H1 (cell line): Measurements from ENCODE around the gene ESRP2. TPM values are rescaled to one million over a fixed set of nuclear protein-coding genes. Genes with fewer than 3 reads are reported as not detected.

Experiments used
- CTCF ChIA-PET: fragments of 300-600 bp; sonication (Branson Sonifier 250); formaldehyde crosslinking; loops from one replicate; lab custom pipeline; 2021; ENCODE audit not compliant: partially characterized antibody; lab: Charles Lee
- POLR2A ChIA-PET: fragments of 300-600 bp; sonication (Branson Sonifier 250); formaldehyde crosslinking; loops from one replicate; lab custom pipeline; 2021; ENCODE audit warnings: inconsistent platforms; ENCODE audit not compliant: partially characterized antibody; lab: Charles Lee
- DNase-seq, 2 experiments: peaks; one replicate each; pipeline versions ENCODE4 v3.0.0 to v3.0.0-alpha.2; 2010 to 2022; ENCODE audit warnings: low spot score in 2 of 2, low read depth in 1 of 2, mixed read lengths in 1 of 2
- FAIRE-seq: peaks from 2 replicates; lab custom pipeline; 2011; peaks lifted over from hg19 to GRCh38; lab: Jason Lieb, UNC
- H2AFZ ChIP-seq: 2 replicates; pipeline ENCODE4 v1.8.1; 2012; ENCODE audit warnings: low read length, inconsistent platforms
- H2AK5ac ChIP-seq: 2 replicates; pipeline ENCODE4 v1.6.1; 2013; ENCODE audit warnings: low read depth, low read length
- H2BK120ac ChIP-seq: replicated peaks from 2 replicates; pipeline ENCODE3; 2013; ENCODE audit warnings: low read depth, low read length, inconsistent platforms
- H2BK12ac ChIP-seq: 2 replicates; pipeline ENCODE4 v1.6.1; 2013; ENCODE audit warnings: low read depth, low read length
- H2BK15ac ChIP-seq: 2 replicates; pipeline ENCODE4 v1.6.1; 2013; ENCODE audit warnings: low read length
- H2BK20ac ChIP-seq: 2 replicates; pipeline ENCODE4 v1.6.1; 2013; ENCODE audit warnings: low read length
- H2BK5ac ChIP-seq: 2 replicates; pipeline ENCODE4 v1.6.1; 2013; ENCODE audit warnings: low read depth, low read length
- H3K14ac ChIP-seq: 2 replicates; pipeline ENCODE4 v1.6.1; 2013; ENCODE audit warnings: inconsistent platforms; ENCODE audit not compliant: insufficient read length
- H3K18ac ChIP-seq: 2 replicates; pipeline ENCODE4 v1.6.1; 2013; ENCODE audit warnings: low read length; ENCODE audit errors: extremely low read depth
- H3K23ac ChIP-seq: 2 replicates; pipeline ENCODE4 v1.6.1; 2013; ENCODE audit warnings: inconsistent platforms; ENCODE audit not compliant: insufficient read length
- H3K23me2 ChIP-seq: 2 replicates; pipeline ENCODE4 v1.6.1; 2013; ENCODE audit warnings: low read depth, low read length
- H3K27ac ChIP-seq: 2 replicates; pipeline ENCODE4 v1.6.1; 2011; ENCODE audit warnings: low read depth, low read length, inconsistent platforms
- H3K27me3 ChIP-seq, 4 experiments: replicated peaks in 1 of 4; 1 replicate in 1 of 4; 2 replicates in 3 of 4; pipeline versions ENCODE4 v1.6.1 to v1.8.1; 2011 to 2013; ENCODE audit warnings: low read length in 3 of 4, mild to moderate bottlenecking in 3 of 4, inconsistent platforms in 2 of 4, mixed read lengths in 2 of 4, moderate library complexity in 1 of 4; ENCODE audit not compliant: control insufficient read depth in 3 of 4, insufficient read depth in 3 of 4; ENCODE audit errors: extremely low read depth in 1 of 4
- H3K36me3 ChIP-seq, 4 experiments: 2 replicates each; pipeline versions ENCODE4 v1.6.1 to v1.8.1; 2011 to 2013; ENCODE audit warnings: mild to moderate bottlenecking in 4 of 4, low read length in 3 of 4, moderate library complexity in 2 of 4, control low read depth in 1 of 4, inconsistent platforms in 1 of 4; ENCODE audit not compliant: insufficient read depth in 4 of 4, control insufficient read depth in 2 of 4
- H3K4ac ChIP-seq: replicated peaks from 2 replicates; pipeline ENCODE3; 2013; ENCODE audit warnings: low read length, low read depth, mixed read lengths, inconsistent platforms; ENCODE audit not compliant: insufficient read length
- H3K4me1 ChIP-seq, 4 experiments: replicated peaks in 1 of 4; 1 replicate in 1 of 4; 2 replicates in 3 of 4; pipeline versions ENCODE4 v1.6.1 to v1.8.1; 2011 to 2013; ENCODE audit warnings: low read length in 3 of 4, inconsistent platforms in 2 of 4, mixed read lengths in 1 of 4; ENCODE audit not compliant: insufficient read depth in 4 of 4, control insufficient read depth in 3 of 4
- H3K4me2 ChIP-seq, 2 experiments: 2 replicates each; pipeline versions ENCODE4 v1.6.1 to v1.8.1; 2011 to 2013; ENCODE audit warnings: low read depth in 2 of 2, low read length in 2 of 2, control low read depth in 1 of 2, inconsistent platforms in 1 of 2, mild to moderate bottlenecking in 1 of 2; ENCODE audit not compliant: insufficient read depth in 1 of 2
- H3K4me3 ChIP-seq, 4 experiments: fragments of 200-600, 300-600 bp in 1 of 4; sonication (generic), shearing (Covaris generic), sonication (Bioruptor Twin) in 1 of 4; 2 replicates each; pipeline versions ENCODE4 v1.5.1 to v1.8.1; 2011 to 2016; ENCODE audit warnings: low read length in 4 of 4, low read depth in 3 of 4, control low read depth in 2 of 4, inconsistent platforms in 2 of 4, mild to moderate bottlenecking in 2 of 4, mixed read lengths in 1 of 4, moderate library complexity in 1 of 4; ENCODE audit not compliant: insufficient read depth in 2 of 4; ENCODE audit errors: extremely low read depth in 1 of 4
- H3K56ac ChIP-seq: replicated peaks from 2 replicates; pipeline ENCODE3; 2013; ENCODE audit warnings: low read depth, mild to moderate bottlenecking, mixed read lengths, low read length, inconsistent platforms; ENCODE audit not compliant: insufficient read length
- H3K79me1 ChIP-seq: 2 replicates; pipeline ENCODE4 v1.6.1; 2013; ENCODE audit warnings: low read depth, low read length, control low read depth
- H3K79me2 ChIP-seq, 2 experiments: 2 replicates each; pipeline versions ENCODE4 v1.6.1 to v1.8.1; 2012 to 2013; ENCODE audit warnings: low read length in 2 of 2, mild to moderate bottlenecking in 2 of 2, inconsistent platforms in 1 of 2; ENCODE audit not compliant: insufficient read depth in 2 of 2, control insufficient read depth in 1 of 2
- H3K9ac ChIP-seq, 4 experiments: replicated peaks in 1 of 4; 1 replicate in 1 of 4; 2 replicates in 3 of 4; pipeline versions ENCODE4 v1.6.1 to v1.8.1; 2011 to 2013; ENCODE audit warnings: low read depth in 3 of 4, low read length in 3 of 4, control low read depth in 2 of 4, mild to moderate bottlenecking in 2 of 4, moderate library complexity in 2 of 4, inconsistent platforms in 1 of 4; ENCODE audit errors: extremely low read depth in 1 of 4
- H3K9me3 ChIP-seq, 2 experiments: 2 replicates each; pipeline versions ENCODE4 v1.6.1 to v1.8.1; 2012 to 2013; ENCODE audit warnings: mild to moderate bottlenecking in 2 of 2, moderate library complexity in 2 of 2, control low read depth in 1 of 2, inconsistent platforms in 1 of 2, low read depth in 1 of 2, low read length in 1 of 2, mixed read lengths in 1 of 2; ENCODE audit not compliant: insufficient read depth in 2 of 2
- H4K20me1 ChIP-seq, 2 experiments: replicated peaks in 1 of 2; 2 replicates each; pipeline versions ENCODE3 to v1.8.1; 2011 to 2013; ENCODE audit warnings: inconsistent platforms in 2 of 2, low read length in 2 of 2, mild to moderate bottlenecking in 1 of 2; ENCODE audit not compliant: insufficient read depth in 2 of 2, control insufficient read depth in 1 of 2
- H4K5ac ChIP-seq: 2 replicates; pipeline ENCODE4 v1.6.1; 2013; ENCODE audit warnings: low read length, low read depth, mixed read lengths, inconsistent platforms; ENCODE audit not compliant: insufficient read length
- H4K8ac ChIP-seq: 2 replicates; pipeline ENCODE4 v1.8.0; 2013; ENCODE audit warnings: mild to moderate bottlenecking, moderate library complexity, low read length, inconsistent platforms; ENCODE audit not compliant: insufficient read depth; ENCODE audit errors: extremely low read depth
- H4K91ac ChIP-seq: replicated peaks from 2 replicates; pipeline ENCODE3; 2013; ENCODE audit warnings: low read length, mixed read lengths, inconsistent platforms; ENCODE audit not compliant: insufficient read length
- ATF2 ChIP-seq: IDR thresholded peaks from 2 replicates; pipeline ENCODE4 v1.6.1; 2012; ENCODE audit warnings: low read length, inconsistent platforms
- WGBS, 2 experiments: shearing (Covaris generic) in 1 of 2; methylation state at CpG; one replicate each; pipeline versions ENCODE4 v1.1.6 to v1.1.7; 2013 to 2015; ENCODE audit warnings: low lambda C conversion rate in 2 of 2, mixed read lengths in 2 of 2, inconsistent platforms in 1 of 2, low coverage in 1 of 2, missing lambda C conversion rate in 1 of 2; ENCODE audit not compliant: insufficient replicate concordance in 2 of 2, insufficient coverage in 1 of 2, insufficient read length in 1 of 2; ENCODE audit errors: extremely low coverage in 1 of 2, missing lambda C conversion rate in 1 of 2; 5-methylcytosine and 5-hydroxymethylcytosine counted together
- polyA plus RNA-seq, 7 experiments: library from polyadenylated mRNA; depleted of rRNA in 3 of 7; stranded (reverse) in 5 of 7; unstranded in 2 of 7; fragments of >200 nt in 5 of 7; fragments of 200-250 nt in 2 of 7; gene quantifications; 1 replicate in 5 of 7; 2 replicates in 1 of 7; 4 replicates in 1 of 7; pipeline versions ENCODE4 v1.2.1 to v1.2.3, GENCODE V29; 2011 to 2013; ENCODE audit warnings: missing spikeins in 2 of 7, mixed read lengths in 2 of 7
- total RNA-seq: library from RNA; stranded (reverse); fragmentation: NEBNext Ultra II Directional; extraction: Animal tissue kit (Norgen Biotek cat#: 25700); gene quantifications from 2 replicates; pipeline ENCODE4 v1.2.1, GENCODE V29; 2021

The ESRP2 gene
- total and polyA plus RNA-seq, 2 of the 8 experiments (the other 6 are each of a cell fraction or from before 2014, with no cell fraction given), result 35.1 to 45.8 TPM

GRCh38 chr16:68232335-68232734 is 3.6 kb downstream of the ESRP2 start:
- Histone ChIP-seq H3K36me3 (peaks cover 9 to 39% (median 29%) of the 10 kb centered on the region in 4 experiments), H4K5ac (no peak overlapping the region), H3K18ac (no peak overlapping the region), H2BK12ac (no peak overlapping the region), H3K79me1 (peaks cover 5% of the 10 kb centered on the region; the same call in 1 of the 2 replicates), H2BK15ac (no peak overlapping the region), H2AFZ (no peak overlapping the region), H3K14ac (no peak overlapping the region), H4K20me1 (peaks cover 21 to 33% of the 10 kb centered on the region in 2 experiments)
- WGBS, 2 experiments, result 87% methylated on average over 15 of the region's 16 CpGs; no CpG with 5 or more reads in 1 of the 2 experiments
- no peak for DNase-seq
- no peak for TF ChIP-seq ATF2
- TF ChIP-seq, all 59 proteins: peak for 0
- no peak overlapping the region for H3K27ac ChIP-seq
- no peaks in the 10 kb centered on the region for H3K9me3 ChIP-seq
- ChIA-PET POLR2A (no interaction called here), CTCF (interaction anchor here (1.0 kb wide), 1 partner anchor 172 kb away, joined by 3 read pairs; no protein-coding TSS in a partner anchor)
- no peaks in the 10 kb centered on the region for H3K27me3 ChIP-seq
- H3K23ac ChIP-seq, result no peak overlapping the region
- no peak for FAIRE-seq
- no peak overlapping the region for H4K91ac ChIP-seq
- no peak overlapping the region for H2BK5ac ChIP-seq
- no peak overlapping the region for H3K56ac ChIP-seq
- no peak overlapping the region for H3K4me2 ChIP-seq
- no peak overlapping the region for H3K4ac ChIP-seq
- H2AK5ac ChIP-seq, result no peak overlapping the region
- H3K4me1 ChIP-seq, result peaks cover 0 to 21% (median 16%) of the 10 kb centered on the region in 4 experiments; a peak in 5 of 7 replicates
- H3K23me2 ChIP-seq, result peaks cover 18% of the 10 kb centered on the region
- no peak overlapping the region for H2BK120ac ChIP-seq
- H3K79me2 ChIP-seq, result peaks cover 5 to 19% of the 10 kb centered on the region in 2 experiments
- H3K4me3 ChIP-seq, result no peak overlapping the region
- H4K8ac ChIP-seq, result no peak overlapping the region
- H3K9ac ChIP-seq, result no peak overlapping the region
- no peak overlapping the region for H2BK20ac ChIP-seq
